Measurements from ENCODE around the gene PTPRN2. TPM values are rescaled to one million over a fixed set of nuclear protein-coding genes. Genes with fewer than 3 reads are reported as not detected.

The PTPRN2 gene
- total and polyA plus RNA-seq, 8 donors = 4.9 to 136 (median 46.8) TPM

DNA sequence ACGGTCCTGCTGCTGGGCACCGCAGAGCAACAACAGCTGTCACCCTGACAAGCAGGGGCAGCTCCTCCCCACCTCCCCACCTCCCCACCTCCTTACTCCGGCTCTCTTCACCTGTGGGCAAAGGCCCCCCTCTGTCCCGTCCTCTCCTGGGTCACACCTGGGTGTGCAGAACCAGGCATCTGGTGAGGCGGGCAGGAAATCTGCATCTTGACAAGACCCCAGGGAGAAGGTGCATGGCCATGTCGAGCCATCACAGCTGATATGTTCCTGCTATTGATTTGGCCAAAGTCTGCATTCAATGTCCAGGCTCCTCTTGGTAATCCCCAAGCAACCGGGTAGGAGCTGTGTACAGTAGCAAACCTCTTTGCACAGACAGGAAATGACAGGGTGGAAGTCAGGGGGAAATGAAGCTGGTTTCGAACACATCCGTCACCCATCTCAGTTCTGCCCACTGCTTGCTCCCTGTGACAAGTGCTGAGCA is 696.7 kb downstream of the PTPRN2 start:
- H3K27me3 ChIP-seq = peaks cover 0 to 5% (median 0%) of the 10 kb centered on the region in 3 donors
- TF ChIP-seq POLR2A (IDR thresholded peaks at IDR 0.05) = no peak
- no peak for TF ChIP-seq POLR2AphosphoS5 (IDR thresholded peaks at IDR 0.05)
- no peak for TF ChIP-seq EP300 (IDR thresholded peaks at IDR 0.05)
- TF ChIP-seq, protein P1, sequence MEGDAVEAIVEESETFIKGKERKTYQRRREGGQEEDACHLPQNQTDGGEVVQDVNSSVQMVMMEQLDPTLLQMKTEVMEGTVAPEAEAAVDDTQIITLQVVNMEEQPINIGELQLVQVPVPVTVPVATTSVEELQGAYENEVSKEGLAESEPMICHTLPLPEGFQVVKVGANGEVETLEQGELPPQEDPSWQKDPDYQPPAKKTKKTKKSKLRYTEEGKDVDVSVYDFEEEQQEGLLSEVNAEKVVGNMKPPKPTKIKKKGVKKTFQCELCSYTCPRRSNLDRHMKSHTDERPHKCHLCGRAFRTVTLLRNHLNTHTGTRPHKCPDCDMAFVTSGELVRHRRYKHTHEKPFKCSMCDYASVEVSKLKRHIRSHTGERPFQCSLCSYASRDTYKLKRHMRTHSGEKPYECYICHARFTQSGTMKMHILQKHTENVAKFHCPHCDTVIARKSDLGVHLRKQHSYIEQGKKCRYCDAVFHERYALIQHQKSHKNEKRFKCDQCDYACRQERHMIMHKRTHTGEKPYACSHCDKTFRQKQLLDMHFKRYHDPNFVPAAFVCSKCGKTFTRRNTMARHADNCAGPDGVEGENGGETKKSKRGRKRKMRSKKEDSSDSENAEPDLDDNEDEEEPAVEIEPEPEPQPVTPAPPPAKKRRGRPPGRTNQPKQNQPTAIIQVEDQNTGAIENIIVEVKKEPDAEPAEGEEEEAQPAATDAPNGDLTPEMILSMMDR (IDR thresholded peaks at IDR 0.05) = no peak
- intact Hi-C loops (cut with DNase I; ENCODE audit: low total_unique reads) = no loop called here
- peak in 1 of 2 donors; percentile 46 for DNase-seq
- H3K36me3 ChIP-seq = no peaks in the 10 kb centered on the region
- 67 to 83% (median 77%) methylated on average over 8 to 9 of the region's 9 CpGs for WGBS, 5 donors
- no peaks in the 10 kb centered on the region for H3K4me1 ChIP-seq
- H3K9me3 ChIP-seq = no peaks in the 10 kb centered on the region
- no peak overlapping the region for H3K27ac ChIP-seq
- no peak overlapping the region for H3K4me3 ChIP-seq

DNA sequence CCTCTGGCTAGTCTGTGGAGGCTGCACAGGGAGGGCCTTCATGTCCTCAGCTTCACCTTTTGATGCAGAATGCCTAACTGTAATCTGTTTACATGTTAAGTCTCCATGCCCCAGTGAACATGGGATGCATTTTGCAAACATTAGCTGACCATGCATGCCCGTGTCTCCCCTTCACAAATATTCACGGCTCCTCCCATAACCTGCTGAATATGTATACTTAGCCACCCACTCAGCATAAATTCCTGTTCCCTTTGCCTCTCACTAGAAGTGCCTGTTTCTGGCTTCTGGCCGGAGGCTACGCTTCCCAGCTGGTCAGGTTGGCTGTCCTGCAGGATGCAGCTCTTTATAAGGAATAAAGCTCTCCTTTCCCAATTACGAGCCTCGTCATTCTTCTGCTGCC is 698.1 kb downstream of the PTPRN2 start:
- Histone ChIP-seq H3K27ac (no peak overlapping the region), H3K4me1 (no peaks in the 10 kb centered on the region), H3K9me3 (peaks cover 0 to 8% (median 2%) of the 10 kb centered on the region in 4 donors), H3K27me3 (peaks cover 0 to 5% (median 0%) of the 10 kb centered on the region in 3 donors), H3K4me3 (no peak overlapping the region), H3K36me3 (peaks cover 0 to 7% (median 0%) of the 10 kb centered on the region in 4 donors)
- WGBS, 5 donors = 77 to 89% (median 84%) methylated on average over 6 of the region's 6 CpGs
- no peak for DNase-seq
- intact Hi-C loops (cut with DNase I; ENCODE audit: low total_unique reads) = no loop called here
- TF ChIP-seq, protein P1 (IDR thresholded peaks at IDR 0.05) = no peak
- TF ChIP-seq POLR2AphosphoS5 (IDR thresholded peaks at IDR 0.05) (no peak), POLR2A (IDR thresholded peaks at IDR 0.05) (no peak)

DNA sequence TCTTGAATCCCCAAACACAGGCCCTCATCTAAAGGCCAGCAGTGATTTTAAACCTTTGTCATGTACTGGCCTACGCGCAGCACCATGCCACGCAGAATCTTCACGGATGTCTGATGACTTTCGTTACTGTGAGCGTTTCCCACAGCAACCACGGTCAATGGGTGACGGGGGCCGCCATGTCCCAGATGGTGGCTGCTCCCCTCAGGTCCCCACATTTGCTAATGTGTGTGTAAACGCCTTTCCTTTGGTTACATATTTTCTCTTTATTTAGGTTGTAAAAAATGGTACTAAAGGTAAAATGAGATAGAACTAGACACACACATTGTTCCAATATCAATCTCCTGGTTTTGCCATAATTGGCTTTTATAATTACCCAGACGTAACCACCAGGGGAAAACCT is 699.0 kb downstream of the PTPRN2 start:
- no peaks in the 10 kb centered on the region for H3K4me1 ChIP-seq
- peaks cover 0 to 7% (median 0%) of the 10 kb centered on the region in 4 donors for H3K36me3 ChIP-seq
- no peak for TF ChIP-seq POLR2A (IDR thresholded peaks at IDR 0.05)
- no peak for TF ChIP-seq POLR2AphosphoS5 (IDR thresholded peaks at IDR 0.05)
- TF ChIP-seq EP300 (IDR thresholded peaks at IDR 0.05) = no peak
- TF ChIP-seq, protein P1 (IDR thresholded peaks at IDR 0.05) = no peak
- intact Hi-C loops (cut with DNase I; ENCODE audit: low total_unique reads) = no loop called here
- H3K27ac ChIP-seq = no peak overlapping the region
- H3K4me3 ChIP-seq = no peak overlapping the region
- peaks cover 0 to 11% (median 5%) of the 10 kb centered on the region in 4 donors for H3K9me3 ChIP-seq
- peaks cover 0 to 5% (median 0%) of the 10 kb centered on the region in 3 donors for H3K27me3 ChIP-seq
- DNase-seq = no peak
- WGBS, 5 donors = 78 to 87% (median 83%) methylated on average over 11 of the region's 11 CpGs

DNA sequence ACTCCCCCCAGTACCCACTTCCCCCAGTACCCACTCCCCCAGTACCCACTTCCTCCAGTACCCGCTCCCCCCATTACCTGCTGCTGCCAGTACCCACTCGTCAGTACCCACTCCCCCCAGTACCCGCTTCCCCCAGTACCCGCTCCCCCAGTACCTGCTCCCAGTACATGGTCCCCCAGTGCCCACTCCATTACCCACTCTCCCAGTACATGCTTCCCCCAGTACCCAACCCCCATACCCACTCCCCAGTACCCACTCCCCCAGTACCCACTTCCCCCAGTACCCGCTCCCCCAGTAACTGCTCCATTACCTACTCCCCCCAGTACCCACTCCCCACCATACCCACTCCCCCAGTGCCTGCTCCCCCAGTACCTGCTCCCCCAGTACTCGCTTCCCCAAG is 700.2 kb downstream of the PTPRN2 start:
- Histone ChIP-seq H3K4me3 (no peak overlapping the region), H3K9me3 (peaks cover 0 to 16% (median 5%) of the 10 kb centered on the region in 4 donors), H3K27me3 (peaks cover 0 to 5% (median 0%) of the 10 kb centered on the region in 3 donors), H3K4me1 (no peaks in the 10 kb centered on the region), H3K27ac (no peak overlapping the region), H3K36me3 (peaks cover 0 to 7% (median 0%) of the 10 kb centered on the region in 4 donors)
- TF ChIP-seq POLR2AphosphoS5 (IDR thresholded peaks at IDR 0.05) = no peak
- TF ChIP-seq, protein P1 (IDR thresholded peaks at IDR 0.05) = no peak
- no peak for DNase-seq
- intact Hi-C loops (cut with DNase I; ENCODE audit: low total_unique reads) = no loop called here
- 71 to 83% (median 80%) methylated on average over 5 to 6 of the region's 6 CpGs for WGBS, 5 donors
